CD1c-positive myeloid dendritic cell (primary cell): ENCODE results near the gene ENAH.
"Not testable (repeated sequence)": the region's sequence is repeated elsewhere in the genome, so short reads cannot be mapped to it uniquely, and the experiment has no call there.

Source experiments
- DNase-seq: peaks from one replicate; pipeline ENCODE4 v3.0.0-alpha.2; 2016; ENCODE audit errors: extremely low spot score

ENAH gene

GRCh38 chr1:225645194-225645895 lies 7.6 kb downstream of the ENAH start:
- no peak for DNase-seq

- no peak for DNase-seq
These were observed 8.3 kb downstream of the ENAH start for GRCh38 chr1:225644666-225645065.

- no peak for DNase-seq
These were observed 10.7 kb downstream of the ENAH start for GRCh38 chr1:225642177-225642576.

GRCh38 chr1:225638853-225639252 lies 14.1 kb downstream of the ENAH start:
- DNase-seq, result no peak

GRCh38 chr1:225637651-225638199 lies 15.2 kb downstream of the ENAH start:
- no peak for DNase-seq

- DNase-seq, result not testable (repeated sequence)
These were observed 15.9 kb downstream of the ENAH start for GRCh38 chr1:225636992-225637391.

GRCh38 chr1:225635649-225636048 lies 17.3 kb downstream of the ENAH start:
- no peak for DNase-seq

GRCh38 chr1:225632836-225633235 lies 20.1 kb downstream of the ENAH start:
- not testable (repeated sequence) for DNase-seq

GRCh38 chr1:225631021-225631663 lies 21.8 kb downstream of the ENAH start:
- no peak for DNase-seq

- DNase-seq, result no peak
These were observed 23.4 kb downstream of the ENAH start for GRCh38 chr1:225629483-225629882.

GRCh38 chr1:225628794-225629193 lies 24.1 kb downstream of the ENAH start:
- DNase-seq, result not testable (repeated sequence)

- no peak for DNase-seq
These were observed 25.5 kb downstream of the ENAH start for GRCh38 chr1:225627304-225627947.

- DNase-seq, result no peak
These were observed 26.2 kb downstream of the ENAH start for GRCh38 chr1:225626698-225627097.

- DNase-seq, result no peak
These were observed 35.0 kb downstream of the ENAH start for GRCh38 chr1:225617956-225618355.

- DNase-seq, result no peak
These were observed 35.4 kb downstream of the ENAH start for GRCh38 chr1:225617479-225617878.

- DNase-seq, result not testable (repeated sequence)
These were observed 37.5 kb downstream of the ENAH start for GRCh38 chr1:225615403-225615790.

GRCh38 chr1:225613006-225613405 lies 39.9 kb downstream of the ENAH start:
- no peak for DNase-seq

GRCh38 chr1:225612287-225612686 lies 40.6 kb downstream of the ENAH start:
- DNase-seq, result no peak

GRCh38 chr1:225611537-225612223 lies 41.2 kb downstream of the ENAH start:
- DNase-seq, result no peak

GRCh38 chr1:225610539-225610938 lies 42.4 kb downstream of the ENAH start:
- DNase-seq, result no peak

GRCh38 chr1:225608014-225608796 lies 44.7 kb downstream of the ENAH start:
- DNase-seq, result no peak
